LNCaP clone FGC (cell line): ENCODE results near the gene ALG6.
A peak's percentile ranks its signal among the peaks of the same experiment; 100 is the strongest.
"Not testable (repeated sequence)": the region's sequence is repeated elsewhere in the genome, so short reads cannot be mapped to it uniquely, and the experiment has no call there.

Experiments used
- DNase-seq: peaks from one replicate; pipeline ENCODE4 v3.0.0-alpha.2; 2011; ENCODE audit warnings: low read depth
- H3K4me3 ChIP-seq: 2 replicates; pipeline ENCODE4 v1.5.1; 2011; ENCODE audit warnings: mild to moderate bottlenecking, low read depth, low read length, control low read depth
- CTCF ChIP-seq: IDR thresholded peaks from 2 replicates; pipeline ENCODE4 v1.5.1; 2012; ENCODE audit warnings: mild to moderate bottlenecking; ENCODE audit not compliant: control insufficient read depth, insufficient read depth; ENCODE audit errors: extremely low read depth

The ALG6 gene

GRCh38 chr1:63413394-63413793 is 46.0 kb downstream of the ALG6 start:
- no peak for DNase-seq
- H3K4me3 ChIP-seq = no peak overlapping the region
- TF ChIP-seq CTCF = no peak

GRCh38 chr1:63414691-63415365 is 47.4 kb downstream of the ALG6 start:
- no peak for TF ChIP-seq CTCF
- H3K4me3 ChIP-seq = no peak overlapping the region
- DNase-seq = no peak

- H3K4me3 ChIP-seq = no peak overlapping the region
- DNase-seq = no peak
- no peak for TF ChIP-seq CTCF
Observed at GRCh38 chr1:63418101-63418500, 50.7 kb downstream of the ALG6 start.

- DNase-seq = peak; percentile 54
- H3K4me3 ChIP-seq = not testable (repeated sequence)
Observed at GRCh38 chr1:63420746-63421145, 53.3 kb downstream of the ALG6 start.

- H3K4me3 ChIP-seq = no peak overlapping the region
- DNase-seq = no peak
- no peak for TF ChIP-seq CTCF
Observed at GRCh38 chr1:63423649-63424048, 56.2 kb downstream of the ALG6 start.

GRCh38 chr1:63428815-63429214 is 61.4 kb downstream of the ALG6 start:
- H3K4me3 ChIP-seq = no peak overlapping the region
- TF ChIP-seq CTCF = no peak
- DNase-seq = no peak

GRCh38 chr1:63429281-63429680 is 61.9 kb downstream of the ALG6 start:
- TF ChIP-seq CTCF = no peak
- DNase-seq = no peak
- H3K4me3 ChIP-seq = no peak overlapping the region

- TF ChIP-seq CTCF = no peak
- no peak for DNase-seq
Observed at GRCh38 chr1:63435161-63435560, 67.7 kb downstream of the ALG6 start.

More at GRCh38 chr1:63435161-63435560, 67.7 kb downstream of the ALG6 start:
- H3K4me3 ChIP-seq = no peak overlapping the region
